ENCODE measurements around the gene LRP1B.

GRCh38 chr2:141748616-141749015 is 382.2 kb downstream of the LRP1B start:
- TF ChIP-seq CEBPB (IDR thresholded peaks at IDR 0.05) (no peak), EP300 (IDR thresholded peaks at IDR 0.05) (no peak), CTCF (IDR thresholded peaks at IDR 0.05) (no peak), POLR2A (IDR thresholded peaks at IDR 0.05; ENCODE audit: low read length) (no peak), GATA3 (IDR thresholded peaks at IDR 0.05; ENCODE audit: borderline replicate concordance) (no peak), MAX (IDR thresholded peaks at IDR 0.05) (no peak)

Measured in A549 (cell line).